NCI-H2171 treated with DMSO at 0.1 percent for 48 hours (cell line): ENCODE measurements around the gene BTBD9.

ENCODE experiments used
- DNase-seq: peaks from one replicate; lab custom pipeline; 2025; lab: John Stamatoyannopoulos, UW

Gene BTBD9

DNA sequence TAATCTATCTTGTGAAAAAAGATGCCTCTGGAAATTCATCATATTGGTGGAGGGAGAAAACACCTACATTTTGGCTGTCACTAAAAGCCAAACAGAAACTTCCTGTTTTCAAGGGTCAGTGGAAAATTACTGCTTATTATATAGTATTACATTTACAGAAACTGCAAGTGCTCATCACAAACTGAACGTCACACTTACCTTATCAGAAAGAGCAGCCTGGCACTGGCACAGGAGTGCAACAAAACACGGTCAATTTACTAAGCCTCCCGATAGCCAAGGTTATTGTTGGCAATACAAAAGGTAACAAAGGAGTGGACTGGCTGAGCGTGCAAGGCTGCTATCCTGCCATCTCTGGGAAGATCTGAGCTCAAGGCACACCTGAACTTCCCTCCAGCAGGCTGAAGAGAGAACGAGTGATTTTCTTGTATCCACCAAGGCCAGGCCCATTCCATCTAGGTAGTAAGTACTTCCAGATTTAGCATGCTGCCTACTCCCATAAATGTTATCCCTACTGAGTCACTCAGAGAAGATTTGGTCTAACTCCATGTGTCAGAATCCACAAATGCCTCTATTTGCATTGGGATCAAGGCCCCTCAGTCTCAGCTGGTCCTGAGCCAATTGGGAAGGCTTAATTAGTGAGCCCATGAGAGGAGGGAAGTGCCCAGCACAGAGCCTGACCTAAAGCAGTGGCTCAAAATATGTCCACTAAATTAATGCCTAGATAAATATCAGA, 399.8 kb downstream of the BTBD9 start:
- DNase-seq: no peak

DNA sequence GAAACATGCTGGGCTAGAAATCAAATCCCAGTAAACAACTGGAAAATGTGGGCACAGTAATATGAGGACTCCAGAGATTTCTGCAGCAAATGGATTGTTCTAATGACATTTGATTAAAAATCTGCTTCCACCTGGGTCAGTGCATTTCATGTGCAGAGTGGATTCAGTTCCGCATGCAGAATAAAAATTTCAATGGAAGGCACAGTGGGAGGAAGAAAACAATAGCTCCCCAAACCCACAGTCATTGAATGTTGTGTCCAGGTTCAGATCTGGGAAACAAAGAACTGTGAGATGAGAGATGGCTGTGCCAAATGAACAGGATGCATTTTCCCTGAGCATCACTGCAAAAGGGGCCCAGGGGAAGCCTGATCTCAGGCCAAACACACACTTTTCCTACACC, 403.1 kb downstream of the BTBD9 start:
- DNase-seq: peak; percentile 27

DNA sequence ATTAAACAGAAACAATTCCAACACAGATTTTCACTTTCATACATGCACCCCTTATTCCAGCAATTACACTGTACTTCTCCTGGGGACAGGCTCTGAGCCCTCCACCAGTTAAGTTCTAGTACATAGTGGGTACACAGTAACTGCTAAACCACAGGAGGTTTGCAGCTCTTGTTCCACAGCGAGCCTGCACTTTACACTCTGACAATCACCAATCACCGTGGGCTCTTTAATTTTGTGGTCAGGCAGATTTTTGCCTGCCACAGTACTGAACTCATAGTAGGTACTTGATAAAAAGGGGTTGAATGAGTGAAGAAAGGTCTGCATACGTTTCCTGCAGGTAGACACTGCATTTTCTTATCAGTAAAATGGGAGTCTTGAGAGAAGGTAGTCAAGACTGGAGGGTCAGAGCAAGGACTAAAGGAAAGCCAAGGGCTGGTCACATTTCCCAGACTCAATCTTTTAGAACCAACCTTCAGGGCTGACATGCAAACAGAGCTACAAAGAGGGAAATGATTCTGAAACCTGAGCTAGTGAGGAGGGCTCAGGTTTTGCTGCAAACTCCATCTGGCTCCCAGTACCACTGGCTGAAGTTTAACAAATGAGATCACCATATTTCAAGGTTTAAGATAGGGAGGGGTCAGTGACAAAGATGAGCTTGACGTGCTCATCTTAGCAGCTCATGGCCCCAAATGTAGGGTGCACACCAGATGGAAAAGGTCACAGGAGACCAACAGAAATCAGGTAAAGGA, 404.6 kb downstream of the BTBD9 start:
- DNase-seq: peak; percentile 95

DNA sequence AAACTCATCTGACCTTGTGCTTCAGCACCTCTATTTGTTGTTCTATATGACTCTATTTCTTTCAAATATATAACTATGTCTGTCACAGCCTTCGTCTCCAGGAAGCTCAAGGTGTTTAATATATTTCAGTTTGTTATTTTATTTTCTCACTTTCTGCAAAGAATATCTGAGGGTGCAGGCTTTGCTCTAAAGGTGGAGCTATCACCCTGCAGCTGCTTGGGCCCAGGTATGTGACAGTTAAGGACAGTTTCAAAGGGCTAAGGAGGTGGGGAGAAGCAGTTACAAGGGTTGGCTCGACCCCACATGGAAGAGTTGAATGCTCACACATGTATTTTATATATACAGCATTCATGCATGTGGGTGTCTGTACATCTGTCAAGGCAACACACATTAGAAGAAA, 405.6 kb downstream of the BTBD9 start:
- DNase-seq: no peak

DNA sequence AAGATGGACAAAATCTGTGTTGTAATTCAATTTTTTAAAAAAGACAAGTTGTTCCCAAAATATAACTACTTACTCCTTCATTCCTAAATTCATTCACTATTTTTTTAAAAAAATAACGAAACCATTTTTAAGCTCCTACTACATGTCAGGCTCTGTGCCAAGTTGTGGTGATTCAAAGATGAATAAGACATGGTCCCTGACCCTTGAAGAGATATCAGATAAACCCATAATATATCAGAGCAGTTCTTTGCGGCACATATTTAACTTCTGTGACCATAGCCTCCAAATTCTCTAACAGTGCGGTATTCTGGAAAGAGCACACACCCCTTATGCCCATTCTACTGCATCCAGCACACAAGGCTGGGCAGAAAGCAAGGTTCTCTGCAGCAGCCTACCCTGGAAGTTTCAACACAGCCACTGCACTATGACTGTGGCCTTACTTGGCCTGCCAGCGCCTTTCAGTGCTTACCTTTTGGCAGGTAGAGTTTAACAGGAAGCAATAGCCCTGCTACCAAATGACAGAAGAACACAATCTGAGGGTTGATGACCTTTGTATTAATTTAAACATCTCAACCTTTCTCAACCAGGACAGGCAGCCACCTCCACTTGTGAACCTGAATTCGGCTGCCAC, 406.5 kb downstream of the BTBD9 start:
- DNase-seq: no peak

DNA sequence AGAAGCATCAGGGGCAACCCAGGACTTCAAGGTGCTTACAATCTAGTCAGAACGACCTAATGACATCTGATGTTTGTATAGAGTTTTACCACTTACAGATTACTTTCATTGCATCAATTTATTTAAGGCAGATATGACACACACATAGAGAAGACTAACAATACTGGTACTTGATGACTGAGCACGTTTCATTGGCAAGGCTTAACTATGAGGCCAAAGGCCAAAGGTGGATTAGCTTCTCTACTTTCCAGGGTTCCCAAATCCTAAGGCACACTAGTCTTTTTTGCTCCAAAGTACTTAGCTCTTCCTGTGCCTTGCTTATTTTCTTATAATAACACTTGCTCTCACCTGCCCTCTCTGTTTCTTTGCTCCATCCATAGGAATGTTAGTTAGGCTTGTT, 414.0 kb downstream of the BTBD9 start:
- no peak for DNase-seq

DNA sequence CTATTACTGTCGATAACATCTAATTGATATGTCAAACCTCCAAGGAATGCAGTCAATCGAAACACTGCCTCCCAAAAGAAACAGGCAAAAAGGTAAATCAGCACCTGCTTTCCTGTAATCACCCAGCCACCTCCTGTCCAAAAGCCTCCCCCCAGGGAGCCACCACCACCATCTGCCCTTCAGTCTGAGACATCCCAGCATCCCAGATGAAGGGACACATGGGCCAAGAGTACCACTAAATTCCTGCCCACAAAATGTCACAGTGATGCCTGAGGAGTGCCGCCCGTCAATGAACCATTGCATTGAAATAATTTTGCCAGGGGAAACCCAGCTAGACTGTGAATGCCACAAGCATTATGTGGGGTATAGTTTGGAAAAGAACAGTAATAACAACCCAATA, 418.5 kb downstream of the BTBD9 start:
- DNase-seq: peak; percentile 93

DNA sequence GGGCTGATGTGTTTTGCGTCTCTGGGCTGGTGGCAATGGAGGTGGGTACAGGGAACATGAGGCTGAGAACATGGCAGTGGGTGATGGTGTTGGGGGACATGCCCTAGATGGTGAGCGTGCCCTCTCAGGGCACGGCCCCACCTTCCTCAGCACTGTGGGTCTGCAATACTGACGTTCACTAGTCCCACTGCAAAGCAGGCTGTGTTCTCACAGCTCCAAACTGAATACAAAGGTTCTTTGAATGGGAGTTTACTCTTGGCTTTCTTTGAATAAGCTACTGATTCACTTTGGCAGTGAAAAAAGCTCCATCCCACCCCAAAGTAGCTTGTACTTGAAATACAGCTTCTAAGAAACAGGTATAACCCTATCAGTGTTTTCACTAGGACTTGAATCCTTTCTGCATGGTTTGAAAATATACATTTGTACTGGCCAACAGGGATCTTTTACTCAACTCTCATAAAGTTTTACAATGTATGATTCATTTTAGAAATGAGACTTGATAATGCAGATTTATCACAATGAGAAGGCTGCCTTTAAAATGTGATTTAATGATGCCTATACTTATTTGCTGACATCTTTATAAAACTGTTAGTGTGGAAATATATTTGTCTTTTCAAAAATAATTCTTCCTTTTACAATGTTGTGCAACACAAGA, 419.5 kb downstream of the BTBD9 start:
- DNase-seq: no peak

DNA sequence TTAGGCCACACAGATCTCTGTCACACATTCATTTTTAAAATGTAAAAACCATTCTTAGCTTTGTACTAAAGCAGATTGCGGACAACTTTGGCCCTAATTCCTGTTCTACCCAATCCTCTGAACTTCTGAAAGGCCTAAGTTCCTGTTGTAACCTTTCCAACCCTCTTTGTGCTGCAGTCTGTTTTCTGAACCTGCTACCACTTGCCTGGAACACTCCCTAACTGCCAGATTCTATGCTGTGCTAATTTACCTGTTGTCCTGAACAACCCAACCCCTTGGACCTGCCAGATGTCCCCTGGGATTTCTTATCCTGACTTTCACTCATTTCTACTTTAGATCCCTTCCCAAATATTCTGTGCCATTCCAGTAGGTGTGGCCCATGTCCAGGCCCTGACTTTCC, 421.5 kb downstream of the BTBD9 start:
- DNase-seq: no peak

DNA sequence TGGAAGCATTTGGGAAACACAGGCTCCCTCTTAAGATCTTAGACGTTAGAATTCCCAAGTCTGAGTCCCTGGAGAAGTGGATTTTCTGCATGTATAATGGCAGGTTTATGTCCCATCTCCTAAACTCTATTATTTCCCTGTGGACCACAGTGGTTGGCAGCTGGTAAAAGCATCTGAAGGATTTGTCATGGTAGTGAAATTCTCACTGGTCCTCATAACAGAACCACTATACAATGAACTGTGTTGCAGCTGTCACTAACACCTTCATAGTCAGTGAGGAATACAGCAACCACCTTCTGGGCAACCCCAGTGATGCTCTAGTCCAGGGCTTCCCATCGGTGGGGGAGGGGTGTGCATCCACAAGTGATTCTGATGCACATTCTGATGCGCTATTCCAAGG, 423.3 kb downstream of the BTBD9 start:
- no peak for DNase-seq

DNA sequence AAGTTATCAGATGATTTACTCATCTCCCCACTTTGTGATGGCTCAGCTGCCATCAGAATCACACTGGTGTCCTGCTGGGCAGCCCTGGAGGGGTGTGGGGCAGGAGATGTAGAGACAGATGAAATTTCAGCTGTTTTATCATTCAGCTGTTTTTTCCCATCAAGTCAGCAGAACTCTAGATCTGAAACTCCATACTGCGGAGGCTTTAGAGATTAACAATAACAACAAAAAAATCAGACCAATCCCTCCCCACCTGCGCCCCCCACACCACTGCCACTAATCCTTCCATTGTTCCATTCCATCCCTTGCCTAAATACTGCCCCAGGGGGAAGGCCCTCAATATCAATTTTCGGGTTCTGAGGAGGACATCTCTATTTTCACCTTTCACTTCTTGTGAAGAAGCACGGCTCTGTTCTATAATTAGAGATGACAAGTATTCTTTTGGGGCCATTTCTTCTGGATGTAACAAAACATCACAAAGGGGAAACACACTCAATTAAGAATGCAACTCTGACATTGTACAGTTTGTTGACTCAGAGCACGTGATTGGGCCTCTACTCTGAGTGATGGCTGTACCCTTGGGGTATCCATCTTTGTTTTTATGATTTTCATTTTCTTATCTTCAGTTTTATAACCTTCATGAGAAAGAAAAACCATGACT, 423.9 kb downstream of the BTBD9 start:
- DNase-seq: peak; percentile 25

DNA sequence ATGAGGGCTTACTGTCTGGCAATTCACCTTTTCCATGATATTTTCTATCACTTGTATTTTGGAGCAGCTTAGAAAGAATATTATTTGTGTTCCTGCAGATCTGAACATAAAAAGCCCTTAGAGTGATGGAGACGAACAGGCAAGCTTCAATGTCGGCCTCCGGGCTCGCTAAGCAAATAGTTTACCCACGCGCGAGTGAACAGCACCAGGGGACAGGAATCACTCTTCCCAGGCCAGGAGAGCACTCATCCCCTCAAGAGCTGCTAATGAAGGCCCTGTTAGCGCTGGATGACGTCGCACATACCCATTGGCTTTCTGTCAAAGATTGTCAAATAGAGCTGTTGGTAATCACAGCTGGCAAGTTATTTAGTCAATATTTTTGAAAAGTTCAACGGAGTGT, 424.5 kb downstream of the BTBD9 start:
- no peak for DNase-seq

DNA sequence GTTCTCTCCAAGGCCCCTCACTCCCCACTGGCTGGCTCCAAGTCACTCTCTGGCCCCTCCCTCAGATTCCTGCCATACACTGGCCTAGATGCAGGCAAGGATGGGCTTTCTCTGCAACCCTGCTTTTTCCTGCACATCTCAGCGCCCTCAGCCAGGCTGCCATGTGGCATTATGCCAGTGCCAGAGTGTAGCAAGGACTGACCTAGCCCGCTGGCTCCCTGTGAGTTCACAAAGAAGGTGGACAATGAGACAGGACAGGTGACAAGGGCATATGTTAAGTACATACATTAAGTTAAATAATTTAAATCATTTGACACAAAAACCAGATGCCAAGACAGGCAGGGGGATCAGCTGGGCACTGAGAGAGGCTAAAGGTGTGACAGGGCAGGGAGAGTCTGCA, 425.6 kb downstream of the BTBD9 start:
- DNase-seq: no peak

DNA sequence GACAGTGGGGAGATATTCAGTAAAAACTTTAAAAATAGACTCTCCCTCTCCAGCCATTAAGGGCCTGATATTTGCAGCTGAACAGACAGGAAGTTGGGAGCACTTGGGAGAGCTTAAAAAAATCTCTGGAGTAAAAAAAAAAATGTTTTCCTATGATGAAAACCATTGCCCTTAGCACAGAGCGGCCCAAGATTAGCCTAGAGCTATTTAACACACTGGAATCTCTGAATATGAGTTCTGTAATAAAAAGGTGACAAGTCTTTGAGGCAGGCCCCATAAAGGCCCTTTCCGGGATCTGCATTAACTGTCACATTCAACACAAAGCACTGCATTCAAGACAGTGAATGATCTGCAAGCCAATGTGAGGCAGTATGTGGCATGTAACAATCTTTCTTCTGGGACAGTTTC, 426.5 kb downstream of the BTBD9 start:
- peak; percentile 45 for DNase-seq

DNA sequence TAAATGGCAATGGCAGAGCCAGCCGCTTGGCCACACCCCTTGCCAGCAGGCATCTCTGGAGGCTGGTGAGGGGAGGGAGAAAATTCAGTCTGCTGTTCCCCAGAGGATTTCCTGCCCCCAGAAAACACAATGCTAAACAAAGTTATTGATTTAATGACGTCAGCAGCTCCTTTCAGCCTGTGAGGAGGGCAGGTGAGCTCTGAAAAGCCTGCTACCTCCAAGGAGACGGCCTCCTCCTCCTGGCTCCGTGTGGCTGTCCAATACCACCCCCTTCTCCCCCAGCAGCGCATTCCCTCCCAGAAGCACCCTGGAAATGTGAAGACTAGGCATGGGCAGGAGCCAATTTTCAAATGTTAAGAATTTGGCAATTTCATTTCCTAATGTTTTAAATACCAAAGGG, 427.1 kb downstream of the BTBD9 start:
- DNase-seq: peak; percentile 93

DNA sequence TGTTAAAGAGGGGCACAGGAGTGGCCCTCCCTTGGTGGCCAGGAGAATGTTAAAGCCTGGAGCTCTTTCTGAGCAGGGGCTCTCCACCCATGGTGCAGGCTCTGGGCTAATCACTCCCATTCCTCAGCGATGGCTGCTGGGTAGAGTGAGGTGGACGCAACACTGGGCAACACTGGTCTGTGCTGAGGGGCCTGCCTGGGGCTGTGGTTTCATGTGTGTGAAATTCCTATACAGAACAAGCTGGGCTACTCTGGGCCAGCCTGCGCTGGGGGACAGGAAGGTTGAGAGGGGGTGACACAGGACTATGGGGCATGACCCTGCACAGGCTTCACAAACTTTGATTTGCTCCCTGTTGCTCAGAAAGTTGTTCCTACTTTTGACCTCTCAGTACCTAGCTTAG, 427.6 kb downstream of the BTBD9 start:
- DNase-seq: no peak

DNA sequence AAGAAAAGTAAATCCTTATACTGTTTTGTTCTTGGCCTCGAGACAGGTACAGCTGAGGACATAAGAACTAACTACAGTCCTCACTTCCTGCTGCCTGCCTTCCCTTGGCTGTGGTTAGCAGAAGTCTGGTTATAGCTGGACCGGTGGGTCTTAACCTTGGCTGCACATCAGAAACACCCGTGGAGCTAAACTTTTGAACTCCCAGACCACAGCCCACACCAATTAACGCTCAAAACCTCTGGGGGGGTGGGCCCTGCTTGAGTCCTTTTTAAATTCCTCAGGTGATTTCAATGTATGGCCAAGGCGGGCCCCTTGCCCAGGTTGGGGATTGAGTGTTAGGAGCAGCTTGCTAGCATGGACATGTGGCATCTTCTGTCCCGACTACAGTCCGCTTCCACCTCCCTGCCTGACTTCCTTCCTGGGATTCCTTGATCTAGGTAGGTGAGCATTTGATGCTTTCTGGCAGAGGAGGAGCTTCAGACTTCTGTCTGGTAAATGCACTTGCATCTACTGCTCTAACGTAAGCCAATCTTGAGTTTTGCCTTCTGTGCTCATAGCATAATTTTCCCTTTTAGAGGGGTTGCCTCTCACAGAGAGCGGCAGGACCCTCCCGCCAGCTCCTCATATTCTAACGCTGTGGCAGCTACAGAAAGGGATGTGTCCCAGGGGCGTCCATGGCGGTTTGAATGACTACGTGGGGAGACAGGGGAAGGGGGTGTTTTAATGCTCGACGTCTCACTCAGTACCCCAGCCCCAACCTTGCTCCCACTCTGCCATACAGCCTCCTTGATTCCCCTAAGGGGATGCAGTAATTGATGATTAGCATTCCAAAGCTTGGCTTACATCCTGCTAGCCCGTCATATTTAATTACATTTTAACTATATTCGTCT, 430.1 kb downstream of the BTBD9 start:
- DNase-seq: no peak

DNA sequence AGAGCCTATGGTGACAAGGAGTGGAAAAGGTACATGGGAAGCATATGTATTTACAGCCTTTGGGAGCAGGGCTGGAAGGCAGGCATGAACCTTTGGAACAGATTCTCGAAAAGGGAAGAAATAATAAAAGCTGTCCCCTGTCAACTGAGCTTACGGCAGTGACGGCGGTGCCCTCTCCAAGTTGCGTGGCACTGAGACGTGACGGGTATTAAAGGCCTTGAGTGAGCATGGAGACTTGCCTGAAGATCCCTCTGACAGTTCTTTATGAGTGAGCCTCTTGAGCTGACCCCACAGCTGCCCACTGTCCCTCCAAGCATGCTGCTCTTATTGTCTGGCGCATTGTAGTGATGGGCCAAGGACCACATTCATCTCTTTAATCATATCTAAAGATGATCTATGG, 431.7 kb downstream of the BTBD9 start:
- no peak for DNase-seq

DNA sequence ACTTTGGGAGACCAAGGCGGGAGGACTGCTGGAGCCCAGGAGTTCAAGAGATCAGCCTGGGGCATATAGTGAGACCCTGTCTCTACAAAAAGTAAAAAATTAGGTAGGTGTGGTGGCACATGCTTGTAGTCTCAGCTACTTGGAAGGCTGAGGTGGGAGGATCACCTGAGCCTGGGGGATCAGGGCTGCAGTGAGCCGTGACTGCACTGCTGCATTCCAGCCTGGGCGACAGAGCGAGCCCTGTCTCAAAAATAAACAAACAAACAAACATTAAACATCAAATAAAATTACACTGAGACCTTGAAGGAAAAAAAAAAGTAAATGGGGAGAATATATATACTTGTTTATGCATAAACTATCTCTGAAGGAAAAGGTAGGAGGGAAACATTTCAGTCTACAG, 432.4 kb downstream of the BTBD9 start:
- no peak for DNase-seq

DNA sequence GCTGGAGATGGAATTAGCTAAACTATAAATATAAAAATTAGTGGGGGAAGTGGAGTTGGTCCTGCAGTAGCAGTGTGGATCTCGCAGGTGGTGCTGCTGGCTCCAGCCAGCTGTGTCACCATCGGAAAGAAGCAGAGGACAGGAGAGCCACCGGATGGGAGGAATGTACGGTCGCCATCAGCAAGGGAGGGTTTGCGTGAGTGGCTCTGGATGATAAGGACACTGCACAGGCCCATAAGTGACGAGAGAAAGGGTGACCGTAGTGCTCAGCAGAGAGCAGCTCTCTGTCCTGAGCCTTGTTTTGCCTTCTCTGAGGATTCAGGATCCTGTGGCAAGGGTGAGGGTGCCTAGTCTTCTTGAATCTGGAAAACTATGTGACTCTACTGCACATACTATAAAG, 441.5 kb downstream of the BTBD9 start:
- DNase-seq: no peak

DNA sequence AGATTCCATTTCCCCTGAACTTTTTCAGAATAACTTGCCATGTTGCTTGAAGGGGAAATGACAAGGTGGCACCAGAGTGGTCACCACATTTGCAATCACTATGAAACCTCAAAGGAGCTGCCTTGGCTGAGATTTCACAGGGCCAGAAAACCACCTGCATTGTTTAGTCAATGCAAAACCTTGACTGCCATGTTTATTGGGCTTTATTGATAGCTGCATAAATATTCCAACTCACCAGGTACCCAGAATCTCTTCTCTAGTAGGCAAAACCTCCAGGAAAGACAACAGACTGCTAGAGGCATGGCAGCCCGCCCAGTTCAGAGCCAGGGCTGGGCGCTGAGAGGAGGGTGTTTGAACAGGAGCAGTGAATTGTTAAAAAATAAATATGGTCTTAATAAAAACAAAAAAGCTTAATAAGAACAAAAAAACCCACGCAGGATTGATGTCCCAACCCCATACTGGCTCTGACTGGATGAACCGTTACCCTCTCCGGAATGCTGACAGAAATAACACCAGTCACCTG, 444.6 kb downstream of the BTBD9 start:
- no peak for DNase-seq
